ENCODE measurements around the gene LRP10. TPM values are rescaled to one million over a fixed set of nuclear protein-coding genes. Genes with fewer than 3 reads are reported as not detected.

The LRP10 gene, protein sequence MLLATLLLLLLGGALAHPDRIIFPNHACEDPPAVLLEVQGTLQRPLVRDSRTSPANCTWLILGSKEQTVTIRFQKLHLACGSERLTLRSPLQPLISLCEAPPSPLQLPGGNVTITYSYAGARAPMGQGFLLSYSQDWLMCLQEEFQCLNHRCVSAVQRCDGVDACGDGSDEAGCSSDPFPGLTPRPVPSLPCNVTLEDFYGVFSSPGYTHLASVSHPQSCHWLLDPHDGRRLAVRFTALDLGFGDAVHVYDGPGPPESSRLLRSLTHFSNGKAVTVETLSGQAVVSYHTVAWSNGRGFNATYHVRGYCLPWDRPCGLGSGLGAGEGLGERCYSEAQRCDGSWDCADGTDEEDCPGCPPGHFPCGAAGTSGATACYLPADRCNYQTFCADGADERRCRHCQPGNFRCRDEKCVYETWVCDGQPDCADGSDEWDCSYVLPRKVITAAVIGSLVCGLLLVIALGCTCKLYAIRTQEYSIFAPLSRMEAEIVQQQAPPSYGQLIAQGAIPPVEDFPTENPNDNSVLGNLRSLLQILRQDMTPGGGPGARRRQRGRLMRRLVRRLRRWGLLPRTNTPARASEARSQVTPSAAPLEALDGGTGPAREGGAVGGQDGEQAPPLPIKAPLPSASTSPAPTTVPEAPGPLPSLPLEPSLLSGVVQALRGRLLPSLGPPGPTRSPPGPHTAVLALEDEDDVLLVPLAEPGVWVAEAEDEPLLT
- total RNA-seq (2021) (7.8 and 11.8 TPM in 2 replicates), Bru-seq, nascent RNA (percentile 37 among the genes with signal in this experiment), BruChase-seq, experiment 1, labeled RNA remaining after a 2-hour chase (percentile 50 among the genes with signal in this experiment), BruChase-seq, experiment 2, labeled RNA remaining after a 6-hour chase (percentile 56 among the genes with signal in this experiment)
- long read RNA-seq, full-length matches to known transcripts, result 20 of 33 reads
- long read RNA-seq, partial matches to known transcripts, result 5 of 33 reads
- long read RNA-seq, other reads (novel, unspliced or antisense), result 8 of 33 reads

- Histone ChIP-seq H3K27ac (ENCODE audit: low read depth, low read length, poor library complexity, severe bottlenecking) (peak within 1 kb of the TSS; percentile 75), H3K4me1 (ENCODE audit: insufficient read depth, low read length, poor library complexity, severe bottlenecking) (peaks cover 13% of the 10 kb centered on the region), H3K4me3 (ENCODE audit: low read depth, low read length, poor library complexity, severe bottlenecking) (peak within 1 kb of the TSS; percentile 96), H3K27me3 (replicated peaks; ENCODE audit: insufficient read depth, low read depth, low read length, poor library complexity) (no peaks in the 10 kb centered on the region), H3K36me3 (ENCODE audit: insufficient read depth, low read length, poor library complexity, severe bottlenecking) (no peaks in the 10 kb centered on the region), H3K9me3 (ENCODE audit: low read depth, low read length, poor library complexity, severe bottlenecking) (no peaks in the 10 kb centered on the region)
- peak; percentile 55 for DNase-seq (ENCODE audit: low spot score)
- intact Hi-C loops (cut with micrococcal nuclease; ENCODE audit: unreplicated experiment), result no loop called here
- ChIA-PET CTCF (interaction anchor here (1.1 to 1.2 kb wide), 2 partner anchors 11 to 48 kb away, joined by 3 to 4 read pairs; partner anchors contain the start of gene REM2), POLR2A (ENCODE audit: low non-redundant PET) (interaction anchor here (0.7 to 0.8 kb wide), 2 partner anchors 78 to 182 kb away, joined by 3 to 5 read pairs; no protein-coding TSS in a partner anchor)
- no TSS peak for BruUV-seq (replicated peaks)
- no peak for TF ChIP-seq EZH2 (IDR thresholded peaks at IDR 0.05; ENCODE audit: borderline replicate concordance, low read depth, low read length, poor library complexity, severe bottlenecking)
- TF ChIP-seq, protein P1, sequence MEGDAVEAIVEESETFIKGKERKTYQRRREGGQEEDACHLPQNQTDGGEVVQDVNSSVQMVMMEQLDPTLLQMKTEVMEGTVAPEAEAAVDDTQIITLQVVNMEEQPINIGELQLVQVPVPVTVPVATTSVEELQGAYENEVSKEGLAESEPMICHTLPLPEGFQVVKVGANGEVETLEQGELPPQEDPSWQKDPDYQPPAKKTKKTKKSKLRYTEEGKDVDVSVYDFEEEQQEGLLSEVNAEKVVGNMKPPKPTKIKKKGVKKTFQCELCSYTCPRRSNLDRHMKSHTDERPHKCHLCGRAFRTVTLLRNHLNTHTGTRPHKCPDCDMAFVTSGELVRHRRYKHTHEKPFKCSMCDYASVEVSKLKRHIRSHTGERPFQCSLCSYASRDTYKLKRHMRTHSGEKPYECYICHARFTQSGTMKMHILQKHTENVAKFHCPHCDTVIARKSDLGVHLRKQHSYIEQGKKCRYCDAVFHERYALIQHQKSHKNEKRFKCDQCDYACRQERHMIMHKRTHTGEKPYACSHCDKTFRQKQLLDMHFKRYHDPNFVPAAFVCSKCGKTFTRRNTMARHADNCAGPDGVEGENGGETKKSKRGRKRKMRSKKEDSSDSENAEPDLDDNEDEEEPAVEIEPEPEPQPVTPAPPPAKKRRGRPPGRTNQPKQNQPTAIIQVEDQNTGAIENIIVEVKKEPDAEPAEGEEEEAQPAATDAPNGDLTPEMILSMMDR (conservative IDR thresholded peaks at IDR 0.05; ENCODE audit: low read depth, low read length), result no peak
Observed at GRCh38 chr14:22871224-22872032, at the start of gene LRP10. Gene LRP10 (plus strand): TSS chr14:22871740. CDS start chr14:22872304, 564 bp downstream.

DNA sequence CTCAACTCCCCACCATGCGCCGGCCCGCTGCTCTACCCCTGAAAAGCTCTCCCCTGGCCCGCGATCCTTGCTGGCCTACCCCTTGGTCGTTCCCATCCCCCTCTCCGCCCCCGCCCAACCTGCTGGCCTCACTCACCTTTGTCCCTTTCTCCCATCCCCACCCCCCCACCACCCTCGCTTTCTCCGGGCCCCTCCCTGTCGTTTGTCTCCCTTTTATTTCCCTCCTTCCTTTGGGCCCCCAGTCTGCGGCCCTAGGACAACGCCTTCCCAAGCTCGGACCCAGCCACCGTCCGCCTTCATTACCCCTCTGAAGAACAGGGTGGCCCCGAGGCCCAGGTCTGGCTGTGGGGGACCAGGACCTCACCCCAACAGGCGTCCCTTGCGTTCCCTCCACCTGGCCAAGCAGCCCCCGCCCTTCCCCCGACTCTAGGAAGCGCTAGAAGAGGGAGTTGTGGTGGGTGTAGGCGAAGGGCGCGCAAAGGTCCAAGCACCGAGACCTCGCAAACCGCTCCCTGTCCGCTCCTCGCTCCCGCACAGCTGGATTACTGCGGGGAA is 49.4 kb upstream of the LRP10 start:
- Histone ChIP-seq H3K27me3 (replicated peaks; ENCODE audit: insufficient read depth, low read depth, low read length, poor library complexity) (no peaks in the 10 kb centered on the region), H3K4me1 (ENCODE audit: insufficient read depth, low read length, poor library complexity, severe bottlenecking) (peaks cover 25% of the 10 kb centered on the region), H3K27ac (ENCODE audit: low read depth, low read length, poor library complexity, severe bottlenecking) (peak overlapping the region; percentile 8), H3K36me3 (ENCODE audit: insufficient read depth, low read length, poor library complexity, severe bottlenecking) (no peaks in the 10 kb centered on the region), H3K4me3 (ENCODE audit: low read depth, low read length, poor library complexity, severe bottlenecking) (no peak overlapping the region), H3K9me3 (ENCODE audit: low read depth, low read length, poor library complexity, severe bottlenecking) (no peaks in the 10 kb centered on the region)
- no peak for DNase-seq (ENCODE audit: low spot score)
- ChIA-PET CTCF (interaction anchor here (0.6 to 1.9 kb wide), 8 partner anchors 15 to 251 kb away, joined by 3 to 38 read pairs (median 8); partner anchors contain the start of genes AJUBA and MMP14), POLR2A (ENCODE audit: low non-redundant PET) (no interaction called here)
- intact Hi-C loops (cut with micrococcal nuclease; ENCODE audit: unreplicated experiment), result loop anchor here (5.0 kb wide), 2 partner anchors 80 to 160 kb away; partner anchors contain the start of gene AJUBA
- TF ChIP-seq, protein P1 (conservative IDR thresholded peaks at IDR 0.05; ENCODE audit: low read depth, low read length), result no peak
- TF ChIP-seq EZH2 (IDR thresholded peaks at IDR 0.05; ENCODE audit: borderline replicate concordance, low read depth, low read length, poor library complexity, severe bottlenecking), result no peak
- BruUV-seq (replicated peaks), result no TSS peak
